ENCODE measurements around the gene ZNF415. TPM values are rescaled to one million over a fixed set of nuclear protein-coding genes. Genes with fewer than 3 reads are reported as not detected.

ZNF415 gene
- total and polyA plus RNA-seq, 11 donors = 12.8 to 38.6 (median 20.9) TPM

DNA sequence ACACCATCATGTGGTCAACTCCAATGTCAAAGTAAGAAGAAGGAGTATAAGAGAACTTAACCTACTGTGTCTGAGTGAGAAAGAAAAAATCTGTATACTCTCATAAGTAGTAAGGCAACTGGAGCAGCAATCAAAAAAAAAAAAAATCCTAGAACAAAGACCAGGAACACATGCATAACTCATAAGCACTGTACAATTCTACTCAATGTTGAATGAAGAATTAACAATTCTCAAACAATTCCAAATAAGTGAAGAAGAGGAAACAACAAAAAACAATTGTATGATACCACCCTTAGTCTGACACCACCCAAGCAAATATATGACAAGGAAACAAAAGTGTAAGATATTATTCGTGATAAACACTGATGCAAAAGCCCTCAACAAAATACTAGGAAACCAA, 54.0 kb downstream of the ZNF415 start:
- H3K9me3 ChIP-seq = peaks cover 0 to 56% (median 4%) of the 10 kb centered on the region in 12 donors
- DNase-seq (no peak), ATAC-seq (peak in 3 of 4 donors; percentile 48 to 74 (median 54))
- peaks cover 0 to 57% (median 40%) of the 10 kb centered on the region in 9 donors for H3K36me3 ChIP-seq
- peak overlapping the region in 11 of 12 donors; percentile 37 to 87 (median 66) for H3K27ac ChIP-seq
- no peaks in the 10 kb centered on the region for H3K27me3 ChIP-seq
- TF ChIP-seq, protein P1, sequence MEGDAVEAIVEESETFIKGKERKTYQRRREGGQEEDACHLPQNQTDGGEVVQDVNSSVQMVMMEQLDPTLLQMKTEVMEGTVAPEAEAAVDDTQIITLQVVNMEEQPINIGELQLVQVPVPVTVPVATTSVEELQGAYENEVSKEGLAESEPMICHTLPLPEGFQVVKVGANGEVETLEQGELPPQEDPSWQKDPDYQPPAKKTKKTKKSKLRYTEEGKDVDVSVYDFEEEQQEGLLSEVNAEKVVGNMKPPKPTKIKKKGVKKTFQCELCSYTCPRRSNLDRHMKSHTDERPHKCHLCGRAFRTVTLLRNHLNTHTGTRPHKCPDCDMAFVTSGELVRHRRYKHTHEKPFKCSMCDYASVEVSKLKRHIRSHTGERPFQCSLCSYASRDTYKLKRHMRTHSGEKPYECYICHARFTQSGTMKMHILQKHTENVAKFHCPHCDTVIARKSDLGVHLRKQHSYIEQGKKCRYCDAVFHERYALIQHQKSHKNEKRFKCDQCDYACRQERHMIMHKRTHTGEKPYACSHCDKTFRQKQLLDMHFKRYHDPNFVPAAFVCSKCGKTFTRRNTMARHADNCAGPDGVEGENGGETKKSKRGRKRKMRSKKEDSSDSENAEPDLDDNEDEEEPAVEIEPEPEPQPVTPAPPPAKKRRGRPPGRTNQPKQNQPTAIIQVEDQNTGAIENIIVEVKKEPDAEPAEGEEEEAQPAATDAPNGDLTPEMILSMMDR (IDR thresholded peaks at IDR 0.05) = no peak
- TF ChIP-seq POLR2A (IDR thresholded peaks at IDR 0.05) = no peak
- 63 to 77% (median 67%) methylated on average over 1 of the region's 1 CpG for WGBS, 4 donors
- intact Hi-C loops (cut with DNase I) = loop anchor here in 9 of 10 donors (5.0 to 10.0 kb wide), 7 partner anchors 54 to 286 kb away; partner anchors contain the start of genes ZNF665 (in 8 of the 9), ZNF347 (in 2 of the 9), ZNF415 (in 1 of the 9) and ZNF525 (in 1 of the 9)
- peaks cover 0 to 27% (median 11%) of the 10 kb centered on the region in 12 donors for H3K4me1 ChIP-seq
- no peak overlapping the region for H3K4me3 ChIP-seq

DNA sequence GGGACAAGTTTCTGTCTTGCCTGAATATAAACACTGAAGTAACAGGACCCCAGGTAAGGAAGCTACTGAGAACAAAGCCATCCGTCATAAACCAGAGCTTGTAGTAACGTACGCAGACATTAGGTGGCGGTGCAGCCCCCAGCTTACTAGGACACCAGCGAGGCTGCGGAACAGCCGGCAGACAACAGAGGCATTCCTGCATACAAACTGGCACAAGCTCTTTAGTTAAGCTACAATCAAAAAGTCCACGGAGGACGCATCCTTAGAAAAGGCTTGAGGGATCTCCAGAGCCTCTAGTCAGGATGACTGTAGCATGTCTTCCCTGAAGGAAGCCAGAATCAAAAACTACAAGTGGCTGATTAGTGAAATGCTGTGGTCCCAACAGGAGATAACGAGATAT, 55.7 kb downstream of the ZNF415 start:
- Histone ChIP-seq H3K27me3 (no peaks in the 10 kb centered on the region), H3K9me3 (peaks cover 0 to 61% (median 4%) of the 10 kb centered on the region in 12 donors), H3K27ac (peak overlapping the region in 5 of 12 donors; percentile 21 to 86 (median 58)), H3K4me1 (peaks cover 0 to 27% (median 11%) of the 10 kb centered on the region in 12 donors), H3K4me3 (no peak overlapping the region), H3K36me3 (peaks cover 0 to 57% (median 40%) of the 10 kb centered on the region in 9 donors)
- 7 to 19% (median 17%) methylated on average over 10 of the region's 10 CpGs for WGBS, 4 donors
- DNase-seq (peak in 4 of 5 donors; percentile 49 to 67 (median 60)), ATAC-seq (peak in 3 of 4 donors; percentile 75 to 86 (median 81))
- intact Hi-C loops (cut with DNase I) = loop anchor here in 9 of 10 donors (2.0 to 10.0 kb wide), 8 partner anchors 55 to 288 kb away; partner anchors contain the start of genes ZNF665 (in 8 of the 9), ZNF347 (in 3 of the 9), ZNF415 (in 1 of the 9) and ZNF525 (in 1 of the 9)
- TF ChIP-seq, protein P1 (IDR thresholded peaks at IDR 0.05) = peak; percentile 35 to 87 (median 81)
- TF ChIP-seq POLR2A (IDR thresholded peaks at IDR 0.05) = no peak

DNA sequence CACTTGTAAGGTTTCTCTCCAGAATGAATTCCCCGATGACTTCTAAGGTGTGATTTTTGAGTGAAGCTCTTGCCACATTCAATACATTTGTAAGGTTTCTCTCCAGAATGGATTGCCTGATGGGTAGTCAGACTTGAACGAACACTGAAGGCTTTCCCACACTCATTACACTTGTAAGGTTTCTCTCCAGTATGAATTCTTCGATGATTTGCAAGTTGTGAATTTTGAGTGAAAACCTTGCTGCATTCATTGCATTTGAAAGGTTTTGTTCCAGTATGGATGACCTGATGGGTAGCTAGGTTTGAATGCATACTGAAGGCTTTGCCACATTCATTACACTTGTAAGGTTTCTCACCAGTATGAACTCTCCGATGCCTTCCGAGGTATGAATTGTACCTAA, 63.9 kb downstream of the ZNF415 start:
- peaks cover 0 to 94% (median 52%) of the 10 kb centered on the region in 12 donors for H3K9me3 ChIP-seq
- TF ChIP-seq, protein P1 (IDR thresholded peaks at IDR 0.05) = no peak
- TF ChIP-seq POLR2A (IDR thresholded peaks at IDR 0.05) = no peak
- no peaks in the 10 kb centered on the region for H3K27me3 ChIP-seq
- H3K27ac ChIP-seq = no peak overlapping the region
- no peaks in the 10 kb centered on the region for H3K4me1 ChIP-seq
- intact Hi-C loops (cut with DNase I) = no loop called here
- H3K36me3 ChIP-seq = peaks cover 32 to 81% (median 69%) of the 10 kb centered on the region in 9 donors
- no peak for ATAC-seq
- 92 to 99% (median 97%) methylated on average over 5 of the region's 5 CpGs for WGBS, 4 donors
- no peak for DNase-seq
- no peak overlapping the region for H3K4me3 ChIP-seq

DNA sequence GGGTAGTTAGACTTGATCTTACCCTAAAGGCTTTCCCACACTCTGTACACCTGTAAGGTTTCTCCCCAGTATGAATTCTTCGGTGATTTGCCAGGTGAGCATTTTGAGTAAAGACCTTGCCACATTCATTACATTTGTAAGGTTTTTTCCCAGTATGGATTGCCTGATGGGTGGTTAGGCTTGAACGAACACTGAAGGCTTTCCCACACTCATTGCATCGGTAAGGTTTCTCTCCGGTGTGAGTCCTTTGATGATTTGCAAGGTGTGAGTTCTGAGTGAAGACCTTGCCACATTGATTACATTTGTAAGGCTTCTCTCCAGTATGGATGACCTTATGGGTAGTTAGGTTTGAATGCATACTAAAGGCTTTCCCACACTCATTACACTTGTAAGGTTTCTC, 64.5 kb downstream of the ZNF415 start:
- Histone ChIP-seq H3K27ac (no peak overlapping the region), H3K36me3 (peaks cover 32 to 75% (median 63%) of the 10 kb centered on the region in 9 donors), H3K9me3 (peaks cover 0 to 100% (median 56%) of the 10 kb centered on the region in 12 donors), H3K4me1 (no peaks in the 10 kb centered on the region), H3K4me3 (no peak overlapping the region), H3K27me3 (no peaks in the 10 kb centered on the region)
- intact Hi-C loops (cut with DNase I) = no loop called here
- DNase-seq = no peak
- ATAC-seq = no peak
- TF ChIP-seq POLR2A (IDR thresholded peaks at IDR 0.05) = no peak
- TF ChIP-seq, protein P1 (IDR thresholded peaks at IDR 0.05) = no peak
- 97 to 100% (median 98%) methylated on average over 4 of the region's 4 CpGs for WGBS, 4 donors
